Measurements from ENCODE around the gene ZBTB21.

DNA sequence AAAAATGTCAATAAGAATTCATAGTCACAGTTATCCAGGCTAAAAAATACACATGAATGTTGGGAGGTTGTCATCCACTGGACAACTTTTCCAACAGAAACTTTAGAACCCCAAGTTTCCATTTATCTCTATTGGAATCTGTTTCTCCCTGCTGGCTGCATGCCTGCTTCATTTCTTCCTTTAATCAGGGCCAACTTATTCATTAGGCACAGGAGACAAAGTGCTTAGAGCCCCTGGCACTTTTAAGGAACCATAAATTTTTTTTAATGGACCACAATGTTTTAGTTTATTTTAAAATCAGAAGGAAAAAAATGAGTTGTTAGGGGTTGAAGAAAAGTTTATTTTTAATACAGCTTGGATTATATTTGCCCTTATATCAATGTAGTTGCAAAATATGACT, 29.6 kb downstream of the ZBTB21 start:
- TF ChIP-seq SIRT6 (IDR thresholded peaks at IDR 0.05; ENCODE audit: low read depth, low read length) (no peak), POLR3A (IDR thresholded peaks at IDR 0.05; ENCODE audit: borderline replicate concordance, extremely low read depth, insufficient read depth, insufficient read length) (no peak), MAFK (IDR thresholded peaks at IDR 0.05; ENCODE audit: low read length) (no peak), CCAR2 (IDR thresholded peaks at IDR 0.05; ENCODE audit: low read depth, low read length) (no peak), CBFB (CRISPR knock-in tag; IDR thresholded peaks at IDR 0.05) (no peak), ZBTB17 (CRISPR knock-in tag; IDR thresholded peaks at IDR 0.05) (no peak), KDM1A (IDR thresholded peaks at IDR 0.05) (no peak)
- TF ChIP-seq, protein P1, sequence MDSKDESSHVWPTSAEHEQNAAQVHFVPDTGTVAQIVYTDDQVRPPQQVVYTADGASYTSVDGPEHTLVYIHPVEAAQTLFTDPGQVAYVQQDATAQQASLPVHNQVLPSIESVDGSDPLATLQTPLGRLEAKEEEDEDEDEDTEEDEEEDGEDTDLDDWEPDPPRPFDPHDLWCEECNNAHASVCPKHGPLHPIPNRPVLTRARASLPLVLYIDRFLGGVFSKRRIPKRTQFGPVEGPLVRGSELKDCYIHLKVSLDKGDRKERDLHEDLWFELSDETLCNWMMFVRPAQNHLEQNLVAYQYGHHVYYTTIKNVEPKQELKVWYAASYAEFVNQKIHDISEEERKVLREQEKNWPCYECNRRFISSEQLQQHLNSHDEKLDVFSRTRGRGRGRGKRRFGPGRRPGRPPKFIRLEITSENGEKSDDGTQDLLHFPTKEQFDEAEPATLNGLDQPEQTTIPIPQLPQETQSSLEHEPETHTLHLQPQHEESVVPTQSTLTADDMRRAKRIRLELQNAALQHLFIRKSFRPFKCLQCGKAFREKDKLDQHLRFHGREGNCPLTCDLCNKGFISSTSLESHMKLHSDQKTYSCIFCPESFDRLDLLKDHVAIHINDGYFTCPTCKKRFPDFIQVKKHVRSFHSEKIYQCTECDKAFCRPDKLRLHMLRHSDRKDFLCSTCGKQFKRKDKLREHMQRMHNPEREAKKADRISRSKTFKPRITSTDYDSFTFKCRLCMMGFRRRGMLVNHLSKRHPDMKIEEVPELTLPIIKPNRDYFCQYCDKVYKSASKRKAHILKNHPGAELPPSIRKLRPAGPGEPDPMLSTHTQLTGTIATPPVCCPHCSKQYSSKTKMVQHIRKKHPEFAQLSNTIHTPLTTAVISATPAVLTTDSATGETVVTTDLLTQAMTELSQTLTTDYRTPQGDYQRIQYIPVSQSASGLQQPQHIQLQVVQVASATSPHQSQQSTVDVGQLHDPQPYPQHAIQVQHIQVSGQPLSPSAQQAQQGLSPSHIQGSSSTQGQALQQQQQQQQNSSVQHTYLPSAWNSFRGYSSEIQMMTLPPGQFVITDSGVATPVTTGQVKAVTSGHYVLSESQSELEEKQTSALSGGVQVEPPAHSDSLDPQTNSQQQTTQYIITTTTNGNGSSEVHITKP (IDR thresholded peaks at IDR 0.05; ENCODE audit: partially characterized antibody), result no peak
- TF ChIP-seq, protein P2, sequence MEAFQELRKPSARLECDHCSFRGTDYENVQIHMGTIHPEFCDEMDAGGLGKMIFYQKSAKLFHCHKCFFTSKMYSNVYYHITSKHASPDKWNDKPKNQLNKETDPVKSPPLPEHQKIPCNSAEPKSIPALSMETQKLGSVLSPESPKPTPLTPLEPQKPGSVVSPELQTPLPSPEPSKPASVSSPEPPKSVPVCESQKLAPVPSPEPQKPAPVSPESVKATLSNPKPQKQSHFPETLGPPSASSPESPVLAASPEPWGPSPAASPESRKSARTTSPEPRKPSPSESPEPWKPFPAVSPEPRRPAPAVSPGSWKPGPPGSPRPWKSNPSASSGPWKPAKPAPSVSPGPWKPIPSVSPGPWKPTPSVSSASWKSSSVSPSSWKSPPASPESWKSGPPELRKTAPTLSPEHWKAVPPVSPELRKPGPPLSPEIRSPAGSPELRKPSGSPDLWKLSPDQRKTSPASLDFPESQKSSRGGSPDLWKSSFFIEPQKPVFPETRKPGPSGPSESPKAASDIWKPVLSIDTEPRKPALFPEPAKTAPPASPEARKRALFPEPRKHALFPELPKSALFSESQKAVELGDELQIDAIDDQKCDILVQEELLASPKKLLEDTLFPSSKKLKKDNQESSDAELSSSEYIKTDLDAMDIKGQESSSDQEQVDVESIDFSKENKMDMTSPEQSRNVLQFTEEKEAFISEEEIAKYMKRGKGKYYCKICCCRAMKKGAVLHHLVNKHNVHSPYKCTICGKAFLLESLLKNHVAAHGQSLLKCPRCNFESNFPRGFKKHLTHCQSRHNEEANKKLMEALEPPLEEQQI (IDR thresholded peaks at IDR 0.05), result no peak

Measured in K562 (cell line).